Trophoblast cell (in vitro differentiated cells and primary cell): ENCODE results near the gene FGD5.

Experiments used
- DNase-seq, 2 donors: peaks; one replicate each; pipeline ENCODE4 v3.0.0-alpha.2; 2016
- H2AFZ ChIP-seq: 2 replicates; pipeline ENCODE4 v1.6.1; 2013; ENCODE audit warnings: low read length, moderate library complexity, mild to moderate bottlenecking; ENCODE audit not compliant: insufficient read depth, poor library complexity
- H2AK5ac ChIP-seq: 2 replicates; pipeline ENCODE4 v1.6.1; 2013; ENCODE audit warnings: mild to moderate bottlenecking, low read length
- H2BK120ac ChIP-seq: 2 replicates; pipeline ENCODE4 v1.6.1; 2013; ENCODE audit warnings: low read length, mild to moderate bottlenecking, moderate library complexity; ENCODE audit not compliant: insufficient read depth, poor library complexity
- H2BK12ac ChIP-seq: 2 replicates; pipeline ENCODE4 v1.6.1; 2013; ENCODE audit warnings: mild to moderate bottlenecking, low read length, moderate library complexity
- H2BK5ac ChIP-seq: 2 replicates; pipeline ENCODE4 v1.6.1; 2013; ENCODE audit warnings: low read length, low read depth, moderate library complexity, mild to moderate bottlenecking; ENCODE audit not compliant: poor library complexity
- H3K14ac ChIP-seq: 2 replicates; pipeline ENCODE4 v1.6.1; 2013; ENCODE audit warnings: mild to moderate bottlenecking, low read length
- H3K18ac ChIP-seq: 2 replicates; pipeline ENCODE4 v1.6.1; 2013; ENCODE audit warnings: mild to moderate bottlenecking, low read length
- H3K23ac ChIP-seq: 2 replicates; pipeline ENCODE4 v1.6.1; 2013; ENCODE audit warnings: low read length
- H3K27ac ChIP-seq: 2 replicates; pipeline ENCODE4 v1.5.1; 2013; ENCODE audit warnings: low read depth, mild to moderate bottlenecking, inconsistent platforms, low read length, moderate library complexity
- H3K27me3 ChIP-seq: 2 replicates; pipeline ENCODE4 v1.6.1; 2013; ENCODE audit warnings: inconsistent platforms, mild to moderate bottlenecking, low read length, moderate library complexity; ENCODE audit not compliant: insufficient read depth
- H3K36me3 ChIP-seq, 2 experiments: 1 replicate in 1 of 2; 2 replicates in 1 of 2; pipeline ENCODE4 v1.6.1; 2013; ENCODE audit warnings: low read length in 2 of 2, mild to moderate bottlenecking in 2 of 2, moderate library complexity in 1 of 2; ENCODE audit not compliant: insufficient read depth in 2 of 2, control insufficient read depth in 1 of 2
- H3K4ac ChIP-seq: 2 replicates; pipeline ENCODE4 v1.6.1; 2013; ENCODE audit warnings: low read depth, mild to moderate bottlenecking, low read length, moderate library complexity
- H3K4me1 ChIP-seq, 2 experiments: 1 replicate in 1 of 2; 2 replicates in 1 of 2; pipeline ENCODE4 v1.6.1; 2013; ENCODE audit warnings: low read length in 2 of 2, mild to moderate bottlenecking in 2 of 2, moderate library complexity in 1 of 2; ENCODE audit not compliant: insufficient read depth in 2 of 2, control insufficient read depth in 1 of 2
- H3K4me2 ChIP-seq: 2 replicates; pipeline ENCODE4 v1.6.1; 2013; ENCODE audit warnings: inconsistent platforms, mild to moderate bottlenecking, low read length, moderate library complexity
- H3K4me3 ChIP-seq: 2 replicates; pipeline ENCODE4 v1.5.1; 2013; ENCODE audit warnings: mild to moderate bottlenecking, low read depth, low read length, inconsistent platforms
- H3K79me1 ChIP-seq: one replicate; pipeline ENCODE4 v1.6.1; 2013; ENCODE audit warnings: low read length
- H3K79me2 ChIP-seq: 2 replicates; pipeline ENCODE4 v1.6.1; 2013; ENCODE audit warnings: low read length, mild to moderate bottlenecking; ENCODE audit not compliant: control insufficient read depth, insufficient read depth, poor library complexity
- H3K9ac ChIP-seq: 2 replicates; pipeline ENCODE4 v1.6.1; 2013; ENCODE audit warnings: mild to moderate bottlenecking, low read length
- H3K9me3 ChIP-seq: 2 replicates; pipeline ENCODE4 v1.6.1; 2013; ENCODE audit warnings: low read depth, mild to moderate bottlenecking, control low read depth, inconsistent platforms, low read length; ENCODE audit not compliant: insufficient read depth
- H4K12ac ChIP-seq: 2 replicates; pipeline ENCODE4 v1.6.1; 2013; ENCODE audit warnings: low read depth, mild to moderate bottlenecking, low read length, moderate library complexity
- H4K8ac ChIP-seq: 2 replicates; pipeline ENCODE4 v1.6.1; 2013; ENCODE audit warnings: low read depth, mild to moderate bottlenecking, low read length, moderate library complexity
- H4K91ac ChIP-seq: one replicate; pipeline ENCODE4 v1.6.1; 2013; ENCODE audit warnings: low read depth, mild to moderate bottlenecking, low read length, moderate library complexity
- WGBS: extraction: QIAGEN DNeasy Blood & Tissue Kit; methylation state at CpG from one replicate; pipeline ENCODE4 v1.1.7; 2013; ENCODE audit warnings: missing lambda C conversion rate; ENCODE audit not compliant: insufficient read length, insufficient coverage; ENCODE audit errors: extremely low coverage; 5-methylcytosine and 5-hydroxymethylcytosine counted together

FGD5 gene

DNA sequence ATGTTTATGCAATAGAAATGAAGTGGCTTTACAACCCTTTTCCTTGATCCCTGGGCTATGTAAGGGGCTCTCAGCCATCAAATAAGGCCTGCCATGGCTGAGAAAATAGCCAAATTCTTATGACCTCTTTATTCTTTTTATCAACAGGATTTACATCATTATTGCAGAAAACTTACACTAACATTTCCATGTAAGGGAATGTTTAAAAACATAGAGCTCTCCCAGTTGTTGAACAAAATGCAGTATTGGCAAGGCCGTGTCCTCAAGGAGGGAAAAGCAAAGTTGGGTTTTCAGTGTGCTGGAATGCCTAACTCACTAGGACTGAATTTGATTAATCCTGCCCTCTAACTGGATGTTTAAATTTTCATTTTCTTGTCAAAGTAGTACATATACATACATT is 150.9 kb downstream of the FGD5 start:
- no peaks in the 10 kb centered on the region for H3K9me3 ChIP-seq
- no peak overlapping the region for H4K91ac ChIP-seq
- no peak overlapping the region for H3K14ac ChIP-seq
- no peak overlapping the region for H3K4me3 ChIP-seq
- peaks cover 3 to 7% of the 10 kb centered on the region in 2 experiments for H3K36me3 ChIP-seq
- DNase-seq = no peak
- H3K4ac ChIP-seq = no peak overlapping the region
- no CpG with 5 or more reads among the region's 1 CpG for WGBS
- H3K27ac ChIP-seq = no peak overlapping the region
- no peak overlapping the region for H3K18ac ChIP-seq
- H2AK5ac ChIP-seq = no peak overlapping the region
- H3K9ac ChIP-seq = no peak overlapping the region
- no peak overlapping the region for H2BK5ac ChIP-seq
- no peak overlapping the region for H3K23ac ChIP-seq
- no peaks in the 10 kb centered on the region for H3K79me1 ChIP-seq
- H2BK120ac ChIP-seq = no peak overlapping the region
- no peak overlapping the region for H2BK12ac ChIP-seq
- H3K4me2 ChIP-seq = no peak overlapping the region
- no peak overlapping the region for H4K12ac ChIP-seq
- no peaks in the 10 kb centered on the region for H3K27me3 ChIP-seq
- H3K79me2 ChIP-seq = no peaks in the 10 kb centered on the region
- no peaks in the 10 kb centered on the region for H3K4me1 ChIP-seq
- no peak overlapping the region for H4K8ac ChIP-seq
- no peak overlapping the region for H2AFZ ChIP-seq

GRCh38 chr3:14976317-14976716 is 157.6 kb downstream of the FGD5 start:
- no peak overlapping the region for H3K14ac ChIP-seq
- no peak for DNase-seq
- no peak overlapping the region for H4K8ac ChIP-seq
- H3K18ac ChIP-seq = no peak overlapping the region
- no peaks in the 10 kb centered on the region for H3K9me3 ChIP-seq
- no peak overlapping the region for H2AFZ ChIP-seq
- H3K36me3 ChIP-seq = peaks cover 0 to 3% of the 10 kb centered on the region in 2 experiments
- no peak overlapping the region for H2BK12ac ChIP-seq
- H3K4me2 ChIP-seq = no peak overlapping the region
- H3K4ac ChIP-seq = no peak overlapping the region
- H3K4me1 ChIP-seq = no peaks in the 10 kb centered on the region
- no peak overlapping the region for H4K12ac ChIP-seq
- no peak overlapping the region for H2BK120ac ChIP-seq
- H3K9ac ChIP-seq = no peak overlapping the region
- H3K79me2 ChIP-seq = no peaks in the 10 kb centered on the region
- H4K91ac ChIP-seq = no peak overlapping the region
- H2BK5ac ChIP-seq = no peak overlapping the region
- no peak overlapping the region for H3K27ac ChIP-seq
- no CpG with 5 or more reads among the region's 1 CpG for WGBS
- no peak overlapping the region for H3K23ac ChIP-seq
- H3K4me3 ChIP-seq = no peak overlapping the region
- no peak overlapping the region for H2AK5ac ChIP-seq
- no peaks in the 10 kb centered on the region for H3K79me1 ChIP-seq
- no peaks in the 10 kb centered on the region for H3K27me3 ChIP-seq

- Histone ChIP-seq H3K36me3 (no peaks in the 10 kb centered on the region), H4K12ac (no peak overlapping the region), H3K79me2 (no peaks in the 10 kb centered on the region), H2BK120ac (no peak overlapping the region), H3K4me1 (no peaks in the 10 kb centered on the region), H3K27me3 (no peaks in the 10 kb centered on the region), H3K4me3 (no peak overlapping the region), H2AFZ (no peak overlapping the region), H4K8ac (no peak overlapping the region), H2BK12ac (no peak overlapping the region), H3K4ac (no peak overlapping the region), H3K9me3 (no peaks in the 10 kb centered on the region), H2AK5ac (no peak overlapping the region), H3K79me1 (no peaks in the 10 kb centered on the region), H3K18ac (no peak overlapping the region), H2BK5ac (no peak overlapping the region), H3K23ac (no peak overlapping the region), H3K4me2 (no peak overlapping the region), H3K14ac (no peak overlapping the region), H3K27ac (no peak overlapping the region), H3K9ac (no peak overlapping the region), H4K91ac (no peak overlapping the region)
- no CpG with 5 or more reads among the region's 4 CpGs for WGBS
- DNase-seq = no peak
Observed at GRCh38 chr3:14980689-14981088, 161.9 kb downstream of the FGD5 start.
